Effector memory CD8-positive, alpha-beta T cell (primary cell): ENCODE measurements around the gene ZNF689.
A peak's percentile ranks its signal among the peaks of the same experiment; 100 is the strongest.

Experiments
- ATAC-seq: fragments of 150-1000 bp; cut with Tn5 transposase; replicated peaks from 2 replicates; pipeline ENCODE4 v1.10.0; 2021; ENCODE audit warnings: mild to moderate bottlenecking, moderate library complexity
- DNase-seq, 3 experiments: peaks; one replicate each; pipeline ENCODE4 v3.0.0; 2021
- H3K27ac Mint-ChIP-seq, 2 donors: one replicate each; pipeline ENCODE4 v1.8.0; 2022; ENCODE audit warnings: mild to moderate bottlenecking in 2 of 2, mixed read lengths in 2 of 2, moderate library complexity in 2 of 2
- H3K27me3 Mint-ChIP-seq, 2 donors: one replicate each; pipeline ENCODE4 v1.8.0; 2022; ENCODE audit warnings: mixed read lengths in 2 of 2
- H3K36me3 Mint-ChIP-seq: one replicate; pipeline ENCODE4 v1.8.0; 2022; ENCODE audit warnings: mild to moderate bottlenecking, moderate library complexity, mixed read lengths; ENCODE audit not compliant: insufficient read depth
- H3K4me1 Mint-ChIP-seq, 2 donors: one replicate each; pipeline ENCODE4 v1.8.0; 2022; ENCODE audit warnings: low read depth in 2 of 2, mixed read lengths in 2 of 2
- H3K4me3 Mint-ChIP-seq, 2 donors: one replicate each; pipeline ENCODE4 v1.8.0; 2022; ENCODE audit warnings: mild to moderate bottlenecking in 2 of 2, mixed read lengths in 2 of 2, moderate library complexity in 2 of 2
- H3K9me3 Mint-ChIP-seq, 2 donors: one replicate each; pipeline ENCODE4 v1.8.0; 2022; ENCODE audit warnings: mixed read lengths in 2 of 2

ZNF689 gene

DNA sequence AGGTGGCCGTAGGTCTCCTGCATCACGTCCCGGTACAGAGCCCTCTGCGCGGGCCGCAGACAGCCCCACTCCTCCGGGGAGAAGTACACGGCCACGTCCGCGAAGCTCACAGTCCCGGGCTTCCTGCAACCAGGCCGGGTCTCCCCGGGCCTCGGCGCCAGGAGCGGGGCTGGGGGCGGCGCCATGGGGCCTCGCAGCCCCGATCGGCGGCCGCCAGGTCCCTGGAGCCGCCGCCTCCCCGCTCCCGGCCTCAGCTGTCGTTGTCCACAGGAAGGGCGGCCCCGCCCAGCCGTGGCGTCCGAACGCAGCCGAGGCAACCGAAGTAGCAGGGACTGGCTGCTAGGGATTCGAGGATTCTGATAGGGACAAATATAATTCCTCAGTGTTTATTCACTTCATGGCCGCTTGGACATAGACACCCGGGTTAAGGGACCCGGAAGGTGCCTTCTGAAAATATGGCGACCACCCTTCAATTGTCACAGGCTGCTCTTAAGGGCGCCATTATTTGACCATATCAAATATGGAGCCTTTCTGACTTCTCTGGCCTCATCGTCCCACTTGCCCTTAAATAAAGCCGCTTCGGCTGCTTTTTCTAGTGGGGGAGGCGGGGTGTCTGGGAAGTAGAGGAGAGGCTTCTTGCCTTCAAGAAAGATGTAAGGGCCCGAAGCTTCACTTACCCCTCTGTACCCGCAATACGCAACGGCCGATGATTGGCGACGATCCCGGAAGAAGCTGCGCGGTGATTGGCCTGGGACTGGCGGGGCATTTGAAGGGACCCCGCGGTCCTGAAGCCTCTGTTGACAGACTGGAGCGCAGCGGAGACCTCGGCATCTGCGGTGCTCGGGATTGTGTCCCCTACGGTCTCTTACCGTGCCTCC lies 38.5 kb downstream of the ZNF689 start, which contains the start of gene ZNF688:
Gene ZNF688 (minus strand): TSS at position 270 of the 878 bp plus-strand sequence. CDS start 85 bp downstream, at position 185.
- Mint-ChIP-seq H3K4me3 (peak within 1 kb of the TSS; percentile 83 to 91), H3K27ac (peak within 1 kb of the TSS; percentile 86 to 95), H3K9me3 (no peaks in the 10 kb centered on the region), H3K4me1 (peaks cover 26 to 34% of the 10 kb centered on the region in 2 donors), H3K27me3 (no peaks in the 10 kb centered on the region), H3K36me3 (peaks cover 9% of the 10 kb centered on the region)
- peak; percentile 82 for ATAC-seq
- peak; percentile 91 to 94 (median 93) for DNase-seq

DNA sequence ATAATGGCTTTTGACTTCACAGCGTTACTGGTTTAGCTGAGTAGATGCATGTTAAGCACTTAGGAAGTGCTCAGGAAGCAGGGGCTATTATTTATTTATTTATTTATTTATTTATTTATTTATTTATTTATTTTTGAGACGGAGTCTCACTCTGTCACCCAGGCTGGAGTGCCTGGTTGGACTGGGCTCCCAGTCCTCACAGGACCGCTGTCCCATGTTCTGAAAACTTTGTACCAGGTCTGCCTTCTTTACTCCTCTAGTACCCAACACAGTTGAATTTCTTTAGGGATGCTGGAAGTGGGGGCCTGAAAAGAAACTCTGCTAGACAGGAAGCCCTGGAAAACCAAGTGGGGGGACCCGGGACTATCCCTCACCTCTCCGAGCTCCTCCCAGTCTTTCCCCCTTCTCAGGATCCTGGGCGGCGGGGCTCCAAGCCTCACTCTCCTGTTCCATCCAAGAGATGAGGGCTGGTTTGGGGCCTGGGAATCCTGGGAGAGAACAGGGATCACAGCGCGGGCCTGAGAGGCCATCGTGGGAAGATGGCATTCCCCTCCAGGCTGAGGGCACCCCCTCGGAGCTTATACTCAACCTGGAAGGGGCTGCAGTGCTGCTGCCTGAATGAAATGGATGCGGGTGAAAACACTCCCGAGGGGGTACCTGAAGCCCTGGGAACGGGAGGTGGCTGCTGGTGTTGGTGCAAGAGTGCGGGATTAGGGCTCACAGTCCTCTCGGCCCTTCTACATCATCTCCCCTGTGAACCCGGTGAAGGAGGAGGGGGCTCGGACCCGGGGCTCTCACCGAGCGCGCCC lies 39.3 kb downstream of the ZNF689 start:
- H3K27ac Mint-ChIP-seq, result peak overlapping the region; percentile 86 to 95

DNA sequence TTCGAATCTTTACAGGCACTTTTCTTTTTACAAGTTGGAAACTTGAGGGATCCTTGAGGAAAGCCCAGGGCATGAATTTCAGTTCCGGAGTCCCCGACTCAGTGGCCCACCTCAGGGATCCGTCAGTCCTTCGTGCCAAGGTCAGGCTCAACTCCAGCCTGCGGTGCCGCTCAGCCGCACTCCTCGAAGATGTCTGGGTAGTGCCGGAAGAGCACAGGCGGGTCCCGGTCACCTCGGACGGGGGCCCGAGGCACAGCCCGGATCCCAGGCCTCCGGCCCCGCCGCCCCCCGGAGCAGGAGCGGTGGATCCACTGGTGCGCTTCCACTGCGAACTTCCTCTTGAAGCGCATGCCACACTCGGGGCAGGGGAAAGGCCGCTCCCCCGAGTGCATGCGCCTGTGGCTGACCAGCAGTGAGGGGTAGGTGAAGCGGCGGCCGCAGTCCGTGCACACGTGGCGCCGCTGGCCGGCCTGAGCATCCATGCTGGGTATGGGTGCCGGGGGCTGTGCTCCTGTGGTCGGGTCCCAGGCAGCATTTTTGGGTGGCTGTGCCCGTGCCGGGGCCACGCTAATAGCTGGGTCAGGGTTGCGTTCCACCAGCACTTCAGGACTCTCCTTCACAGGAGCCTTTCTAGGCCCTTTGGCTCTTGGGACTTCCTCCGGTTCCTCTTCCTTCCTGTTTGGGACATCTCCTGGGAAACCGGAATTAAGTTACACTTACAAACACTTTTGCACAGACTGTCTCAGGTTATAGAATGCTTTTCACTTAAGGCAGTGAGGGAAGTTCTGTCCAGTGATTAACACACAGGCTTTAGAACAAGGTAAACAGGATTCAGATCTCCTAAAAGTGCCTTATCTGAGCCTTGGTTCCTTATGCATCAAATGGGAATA lies 40.2 kb downstream of the ZNF689 start:
- peak overlapping the region; percentile 32 to 86 for H3K27ac Mint-ChIP-seq
- no peaks in the 10 kb centered on the region for H3K27me3 Mint-ChIP-seq
- peaks cover 12% of the 10 kb centered on the region for H3K36me3 Mint-ChIP-seq
- H3K4me3 Mint-ChIP-seq, result peak overlapping the region in 1 of 2 donors; percentile 91
- ATAC-seq (no peak), DNase-seq (no peak)
- H3K4me1 Mint-ChIP-seq, result peaks cover 27 to 37% of the 10 kb centered on the region in 2 donors
- H3K9me3 Mint-ChIP-seq, result no peaks in the 10 kb centered on the region

More for the DNA sequence above, 39.3 kb downstream of the ZNF689 start:
- H3K4me3 Mint-ChIP-seq, result peak overlapping the region; percentile 83 to 91
- ATAC-seq (no peak), DNase-seq (no peak)
- H3K9me3 Mint-ChIP-seq, result no peaks in the 10 kb centered on the region
- peaks cover 27 to 37% of the 10 kb centered on the region in 2 donors for H3K4me1 Mint-ChIP-seq
- H3K36me3 Mint-ChIP-seq, result peaks cover 9% of the 10 kb centered on the region
- H3K27me3 Mint-ChIP-seq, result no peaks in the 10 kb centered on the region

DNA sequence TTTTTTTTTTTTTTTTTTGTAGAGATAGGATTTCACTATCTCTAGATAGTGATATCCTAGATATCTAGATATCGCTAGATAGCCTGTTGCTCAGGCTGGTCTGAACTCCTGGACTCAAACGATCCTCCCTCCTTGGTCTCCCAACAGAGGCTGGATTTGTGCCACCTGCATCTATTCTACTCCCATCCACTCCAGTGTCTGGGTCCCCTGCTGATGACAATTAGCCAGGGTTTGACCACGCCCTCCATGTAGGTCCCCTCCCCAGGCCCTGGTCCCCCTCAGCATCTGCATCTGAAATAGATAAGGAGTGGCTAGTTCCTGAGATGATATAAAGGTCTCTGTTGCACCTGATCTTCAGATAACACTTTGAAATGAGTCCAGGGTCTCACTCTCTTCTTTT lies 40.9 kb downstream of the ZNF689 start:
- Mint-ChIP-seq H3K4me1 (peaks cover 27 to 37% of the 10 kb centered on the region in 2 donors), H3K9me3 (no peaks in the 10 kb centered on the region), H3K27ac (no peak overlapping the region), H3K27me3 (no peaks in the 10 kb centered on the region), H3K36me3 (peaks cover 12% of the 10 kb centered on the region), H3K4me3 (no peak overlapping the region)
- ATAC-seq (no peak), DNase-seq (no peak)

DNA sequence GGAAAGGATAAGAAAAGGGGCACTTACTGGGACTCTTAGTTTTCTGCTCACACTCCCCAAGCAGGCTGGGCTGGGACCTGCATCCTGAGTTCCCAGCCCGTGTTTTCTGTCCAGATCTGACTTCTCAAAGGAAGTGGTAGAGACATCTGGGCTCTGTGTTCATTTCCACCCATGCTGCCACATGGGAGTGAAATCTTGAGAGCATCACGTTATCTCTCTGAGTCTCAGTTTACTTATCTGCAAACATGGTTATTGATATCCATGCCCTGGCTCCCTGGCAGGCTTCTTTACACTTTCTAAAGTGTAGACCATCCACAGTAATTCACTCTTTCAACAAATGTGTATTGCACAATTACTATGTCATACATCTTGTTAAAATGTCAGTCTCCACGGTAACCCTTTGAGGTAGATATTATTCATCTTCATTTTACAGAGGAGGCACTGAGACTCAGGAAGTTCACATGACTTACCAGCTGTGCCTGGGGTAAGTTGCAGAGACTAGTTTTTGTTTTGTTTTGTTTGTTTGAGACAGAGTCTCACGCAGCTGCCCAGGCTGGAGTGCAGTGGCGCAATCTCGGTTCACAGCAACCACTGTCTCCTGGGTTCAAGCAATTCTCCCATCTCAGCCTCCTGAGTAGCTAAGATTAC lies 42.1 kb downstream of the ZNF689 start:
- Mint-ChIP-seq H3K27me3 (no peaks in the 10 kb centered on the region), H3K36me3 (peaks cover 12% of the 10 kb centered on the region), H3K4me3 (peak overlapping the region; percentile 52 to 64), H3K4me1 (peaks cover 24 to 32% of the 10 kb centered on the region in 2 donors), H3K27ac (peak overlapping the region; percentile 96 to 98), H3K9me3 (no peaks in the 10 kb centered on the region)
- DNase-seq (peak; percentile 27 to 34 (median 31)), ATAC-seq (peak; percentile 39)

DNA sequence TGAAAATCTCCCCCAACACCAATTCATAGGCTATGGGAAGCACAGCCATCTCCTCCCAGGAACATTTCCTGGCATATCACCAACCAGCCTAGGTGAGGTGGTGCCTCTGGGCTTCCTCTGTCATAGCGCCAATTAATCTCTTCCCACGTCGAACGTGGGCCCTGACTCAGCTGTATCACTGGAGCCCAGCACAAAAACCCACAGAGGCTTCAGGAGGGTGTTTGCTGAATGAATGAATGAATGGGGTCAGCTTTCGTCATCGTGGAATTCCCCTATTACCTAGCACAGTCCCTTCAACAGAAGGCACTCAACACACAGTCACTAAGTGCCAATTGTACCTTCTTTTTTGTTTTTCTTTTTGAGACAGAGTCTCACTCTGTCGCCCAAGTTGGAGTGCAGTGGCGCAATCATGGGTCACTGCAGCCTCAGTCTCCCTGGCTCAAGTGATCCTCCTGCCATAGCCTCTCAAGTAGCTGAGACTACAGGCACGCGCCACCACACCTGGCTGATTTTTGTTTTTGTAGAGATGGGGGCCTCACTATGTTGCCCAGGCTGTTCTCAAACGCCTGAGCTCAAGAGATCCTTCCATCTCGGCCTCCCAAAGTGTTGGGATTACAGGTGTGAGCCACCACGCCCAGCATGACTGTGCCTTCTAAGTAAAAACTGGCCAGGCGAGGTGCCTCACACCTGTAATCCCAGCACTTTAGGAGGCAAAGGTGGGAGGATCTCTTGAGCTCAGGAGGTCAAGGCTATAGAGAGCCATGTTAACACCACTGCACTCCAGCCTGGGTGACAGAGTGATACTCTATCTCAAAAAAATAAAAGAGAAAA lies 42.8 kb downstream of the ZNF689 start:
- peak overlapping the region; percentile 52 to 64 for H3K4me3 Mint-ChIP-seq
- DNase-seq (peak in 2 of 3 experiments; percentile 37 to 46), ATAC-seq (peak; percentile 31)
- peaks cover 26 to 30% of the 10 kb centered on the region in 2 donors for H3K4me1 Mint-ChIP-seq
- H3K27me3 Mint-ChIP-seq, result no peaks in the 10 kb centered on the region
- no peaks in the 10 kb centered on the region for H3K9me3 Mint-ChIP-seq
- H3K36me3 Mint-ChIP-seq, result peaks cover 12% of the 10 kb centered on the region
- peak overlapping the region; percentile 96 to 98 for H3K27ac Mint-ChIP-seq

DNA sequence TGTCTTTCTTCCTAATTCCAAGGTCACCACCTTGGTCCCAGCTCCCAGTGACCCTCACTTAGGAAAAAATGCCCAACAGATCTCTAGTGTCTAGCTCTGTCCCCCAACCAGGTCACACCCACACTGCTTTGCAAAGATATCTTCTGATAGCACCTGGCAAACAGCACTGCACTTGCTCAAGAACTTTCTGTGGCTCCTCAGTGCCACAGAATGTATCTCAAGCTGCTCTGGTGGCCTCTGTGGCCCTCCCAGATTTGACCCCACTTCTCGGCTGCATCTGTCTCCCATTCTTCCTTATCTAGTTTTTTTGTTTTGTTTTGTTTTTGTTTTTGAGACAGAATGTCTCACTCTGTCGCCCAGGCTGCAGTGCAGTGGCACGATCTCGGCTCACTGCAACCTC lies 43.7 kb downstream of the ZNF689 start:
- Mint-ChIP-seq H3K36me3 (peaks cover 7% of the 10 kb centered on the region), H3K4me1 (peaks cover 24 to 25% of the 10 kb centered on the region in 2 donors), H3K27ac (peak overlapping the region in 1 of 2 donors; percentile 96), H3K9me3 (no peaks in the 10 kb centered on the region), H3K27me3 (no peaks in the 10 kb centered on the region), H3K4me3 (no peak overlapping the region)
- ATAC-seq, result no peak
- DNase-seq, result no peak

DNA sequence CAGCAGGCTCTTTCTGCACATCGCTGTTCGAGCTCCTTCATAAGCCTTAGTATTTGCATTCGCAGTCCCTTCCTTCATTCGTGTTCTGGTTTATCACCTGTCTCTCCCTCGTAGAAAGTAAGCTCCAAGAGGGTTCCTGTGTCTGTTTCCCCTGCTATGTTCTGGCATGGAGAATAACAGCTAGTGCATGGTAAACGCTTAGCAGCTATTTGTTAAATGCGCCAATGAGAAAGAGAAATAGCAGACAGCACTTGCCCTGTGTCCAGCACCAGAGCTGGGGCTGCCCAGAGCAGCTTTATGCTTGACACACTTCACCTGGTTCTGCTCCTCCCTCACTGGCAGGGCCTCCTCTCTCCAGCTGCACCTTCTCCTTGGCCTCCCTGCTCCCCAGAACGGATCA lies 44.2 kb downstream of the ZNF689 start:
- peaks cover 23 to 27% of the 10 kb centered on the region in 2 donors for H3K4me1 Mint-ChIP-seq
- DNase-seq (no peak), ATAC-seq (no peak)
- no peak overlapping the region for H3K4me3 Mint-ChIP-seq
- no peaks in the 10 kb centered on the region for H3K9me3 Mint-ChIP-seq
- H3K36me3 Mint-ChIP-seq, result peaks cover 7% of the 10 kb centered on the region
- peak overlapping the region; percentile 31 to 96 for H3K27ac Mint-ChIP-seq
- H3K27me3 Mint-ChIP-seq, result no peaks in the 10 kb centered on the region

DNA sequence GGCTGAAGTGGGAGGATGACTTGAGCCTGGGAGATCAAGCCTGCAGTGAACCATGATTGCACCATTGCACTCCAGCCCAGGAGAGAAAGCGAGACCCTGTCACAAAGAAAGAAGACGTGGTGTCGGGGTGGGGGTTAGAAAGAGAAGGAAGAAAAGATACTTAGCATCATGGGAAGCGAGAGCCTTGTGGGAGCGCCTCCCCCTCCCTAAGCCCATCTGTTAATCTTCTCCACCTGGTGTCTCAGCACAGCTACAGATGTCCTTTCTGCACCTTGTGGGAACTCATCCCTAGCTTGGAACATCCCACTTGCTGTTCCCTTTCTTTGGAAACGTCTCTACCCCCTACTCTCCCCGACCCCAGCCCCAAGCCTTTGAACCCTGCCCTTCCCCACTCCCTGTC lies 44.7 kb downstream of the ZNF689 start:
- Mint-ChIP-seq H3K9me3 (no peaks in the 10 kb centered on the region), H3K27ac (peak overlapping the region in 1 of 2 donors; percentile 31), H3K4me1 (peaks cover 21 to 25% of the 10 kb centered on the region in 2 donors), H3K36me3 (peaks cover 7% of the 10 kb centered on the region), H3K27me3 (no peaks in the 10 kb centered on the region), H3K4me3 (no peak overlapping the region)
- no peak for ATAC-seq
- DNase-seq, result no peak

DNA sequence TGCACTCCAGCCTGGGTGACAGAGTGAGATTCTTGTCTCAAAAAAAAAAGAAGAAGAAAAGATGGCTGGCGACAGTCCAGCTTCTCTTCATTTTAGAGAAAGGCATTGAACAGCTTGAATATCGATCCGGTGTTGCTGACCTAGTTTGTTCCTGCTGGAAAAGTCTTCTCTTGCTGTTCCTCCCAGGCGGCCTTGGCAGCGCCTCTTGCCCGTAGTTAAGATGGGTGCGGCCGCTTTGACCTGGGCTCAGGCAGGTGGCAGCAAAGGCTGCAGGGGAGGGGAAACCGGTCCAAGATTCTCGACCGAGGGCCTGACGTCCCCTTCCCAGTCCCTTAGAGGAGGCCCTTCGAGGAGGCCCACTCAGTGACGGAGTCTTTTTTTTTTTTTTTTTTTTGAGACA lies 48.2 kb downstream of the ZNF689 start:
- Mint-ChIP-seq H3K9me3 (no peaks in the 10 kb centered on the region), H3K27ac (peak overlapping the region; percentile 67 to 91), H3K27me3 (no peaks in the 10 kb centered on the region), H3K36me3 (peaks cover 17% of the 10 kb centered on the region), H3K4me3 (peak overlapping the region; percentile 77 to 86), H3K4me1 (peaks cover 13 to 20% of the 10 kb centered on the region in 2 donors)
- DNase-seq (no peak), ATAC-seq (no peak)

DNA sequence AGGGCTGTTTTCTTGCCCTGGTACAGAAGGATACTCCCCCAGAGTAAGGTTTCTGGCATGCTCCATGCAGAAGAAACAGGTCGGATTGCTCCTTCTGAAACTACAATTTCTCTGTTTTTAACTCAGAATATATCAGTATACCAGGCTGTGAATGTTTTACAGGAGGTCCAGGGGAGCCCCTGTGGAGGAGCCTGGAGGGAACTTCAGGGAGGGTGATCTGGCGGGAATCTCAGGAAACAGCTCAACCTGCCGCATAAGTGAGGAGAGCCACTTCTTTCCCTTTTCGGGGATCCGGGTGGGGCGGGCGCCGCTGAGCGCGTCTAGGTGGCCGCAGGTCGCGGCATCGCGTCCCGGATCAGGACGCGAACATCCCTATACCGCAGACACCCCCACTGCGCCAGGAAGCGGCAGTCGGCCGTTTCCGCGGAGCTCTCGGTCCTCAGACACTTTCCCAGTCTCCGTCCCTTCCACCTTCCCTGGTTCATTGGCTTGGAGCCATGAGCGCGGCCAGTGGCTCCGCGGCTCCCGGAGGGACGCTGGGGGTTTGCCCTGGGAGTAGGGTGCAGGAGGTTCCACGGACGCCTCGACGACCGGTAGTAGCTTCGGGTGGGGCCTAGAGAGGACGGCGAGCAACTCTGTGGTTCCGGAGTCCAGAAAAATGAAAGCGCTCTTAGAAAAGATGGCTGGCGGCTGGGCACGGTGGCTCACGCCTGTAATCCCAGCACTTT lies 48.9 kb downstream of the ZNF689 start:
- Mint-ChIP-seq H3K36me3 (peaks cover 24% of the 10 kb centered on the region), H3K27me3 (no peaks in the 10 kb centered on the region), H3K4me1 (peaks cover 8 to 22% of the 10 kb centered on the region in 2 donors), H3K4me3 (peak overlapping the region; percentile 77 to 86), H3K27ac (peak overlapping the region; percentile 67 to 91), H3K9me3 (no peaks in the 10 kb centered on the region)
- DNase-seq (no peak), ATAC-seq (no peak)
